CD4-positive, alpha-beta memory T cell (primary cell): Measurements from ENCODE around the gene NRCAM. TPM values are rescaled to one million over a fixed set of nuclear protein-coding genes. Genes with fewer than 3 reads are reported as not detected.
"Not testable (repeated sequence)": the region's sequence is repeated elsewhere in the genome, so short reads cannot be mapped to it uniquely, and the experiment has no call there.

Experiments
- CTCF ChIA-PET: fragments of 350-600 bp; sonication (Branson Sonifier 250); formaldehyde crosslinking; loops from one replicate; lab custom pipeline; 2021; ENCODE audit warnings: inconsistent platforms; ENCODE audit not compliant: partially characterized antibody; lab: Charles Lee
- POLR2A ChIA-PET: fragments of 350-600 bp; sonication (Branson Sonifier 250); formaldehyde crosslinking; loops from one replicate; lab custom pipeline; 2021; ENCODE audit not compliant: partially characterized antibody; lab: Charles Lee
- DNase-seq, 5 donors: peaks; one replicate each; pipeline versions ENCODE4 v3.0.0 to v3.0.0-alpha.2; 2020 to 2022; ENCODE audit warnings: mixed read lengths in 1 of 5
- H3K27ac ChIP-seq: one replicate; pipeline ENCODE4 v1.7.0; 2013; ENCODE audit warnings: low read depth, low read length
- H3K27me3 ChIP-seq: 2 replicates; pipeline ENCODE4 v1.7.0; 2013; ENCODE audit warnings: mild to moderate bottlenecking, low read length, moderate library complexity; ENCODE audit not compliant: insufficient read depth
- H3K36me3 ChIP-seq: 2 replicates; pipeline ENCODE4 v1.7.0; 2013; ENCODE audit warnings: mild to moderate bottlenecking, low read length, moderate library complexity; ENCODE audit not compliant: insufficient read depth
- H3K4me1 ChIP-seq: 2 replicates; pipeline ENCODE4 v1.7.0; 2013; ENCODE audit warnings: mild to moderate bottlenecking, low read length, moderate library complexity; ENCODE audit not compliant: insufficient read depth
- H3K4me3 ChIP-seq, 2 donors: one replicate each; pipeline ENCODE4 v1.7.0; 2013; ENCODE audit warnings: low read length in 2 of 2, mild to moderate bottlenecking in 1 of 2
- H3K9me3 ChIP-seq, 2 donors: one replicate each; pipeline ENCODE4 v1.7.0; 2013; ENCODE audit warnings: low read length in 2 of 2, control low read depth in 1 of 2; ENCODE audit not compliant: control insufficient read depth in 1 of 2
- H3K27ac Mint-ChIP-seq, 7 donors: one replicate each; pipeline ENCODE4 v1.8.0; 2020 to 2021; ENCODE audit warnings: mixed read lengths in 7 of 7, mild to moderate bottlenecking in 6 of 7, inconsistent platforms in 3 of 7, moderate library complexity in 3 of 7
- H3K27me3 Mint-ChIP-seq, 2 donors: one replicate each; pipeline ENCODE4 v1.8.0; 2020 to 2021; ENCODE audit warnings: mixed read lengths in 2 of 2
- H3K36me3 Mint-ChIP-seq, 2 donors: one replicate each; pipeline ENCODE4 v1.8.0; 2020 to 2021; ENCODE audit warnings: mixed read lengths in 2 of 2, inconsistent platforms in 1 of 2, mild to moderate bottlenecking in 1 of 2
- H3K4me1 Mint-ChIP-seq, 4 donors: one replicate each; pipeline ENCODE4 v1.8.0; 2020 to 2021; ENCODE audit warnings: mixed read lengths in 4 of 4, mild to moderate bottlenecking in 1 of 4
- H3K4me3 Mint-ChIP-seq, 8 donors: one replicate each; pipeline ENCODE4 v1.8.0; 2020 to 2021; ENCODE audit warnings: mixed read lengths in 8 of 8, mild to moderate bottlenecking in 7 of 8, moderate library complexity in 6 of 8, inconsistent platforms in 3 of 8
- H3K9me3 Mint-ChIP-seq, 8 donors: one replicate each; pipeline ENCODE4 v1.8.0; 2020 to 2021; ENCODE audit warnings: mixed read lengths in 8 of 8, mild to moderate bottlenecking in 5 of 8, inconsistent platforms in 3 of 8, moderate library complexity in 1 of 8
- intact Hi-C: fragments of 100-400 bp; cut with micrococcal nuclease; formaldehyde crosslinking; loops from one replicate; pipeline ENCODE4 v1.15.1; 2023
- polyA plus RNA-seq, 2 donors: library from polyadenylated mRNA; unstranded; fragments of 300-500 nt; fragmentation: Illumina TruSeq; gene quantifications; one replicate each; pipeline ENCODE4 v1.2.3, GENCODE V29; 2021
- total RNA-seq, 2 experiments: library from RNA; stranded (reverse); gene quantifications; one replicate each; pipeline ENCODE4 v1.2.3, GENCODE V29; 2021

NRCAM gene
- total RNA-seq, result under 1 TPM; 0.22 to 0.41 TPM
- under 1 TPM in 1 of 2 donors, not detected in 1; 0.32 TPM for polyA plus RNA-seq

DNA sequence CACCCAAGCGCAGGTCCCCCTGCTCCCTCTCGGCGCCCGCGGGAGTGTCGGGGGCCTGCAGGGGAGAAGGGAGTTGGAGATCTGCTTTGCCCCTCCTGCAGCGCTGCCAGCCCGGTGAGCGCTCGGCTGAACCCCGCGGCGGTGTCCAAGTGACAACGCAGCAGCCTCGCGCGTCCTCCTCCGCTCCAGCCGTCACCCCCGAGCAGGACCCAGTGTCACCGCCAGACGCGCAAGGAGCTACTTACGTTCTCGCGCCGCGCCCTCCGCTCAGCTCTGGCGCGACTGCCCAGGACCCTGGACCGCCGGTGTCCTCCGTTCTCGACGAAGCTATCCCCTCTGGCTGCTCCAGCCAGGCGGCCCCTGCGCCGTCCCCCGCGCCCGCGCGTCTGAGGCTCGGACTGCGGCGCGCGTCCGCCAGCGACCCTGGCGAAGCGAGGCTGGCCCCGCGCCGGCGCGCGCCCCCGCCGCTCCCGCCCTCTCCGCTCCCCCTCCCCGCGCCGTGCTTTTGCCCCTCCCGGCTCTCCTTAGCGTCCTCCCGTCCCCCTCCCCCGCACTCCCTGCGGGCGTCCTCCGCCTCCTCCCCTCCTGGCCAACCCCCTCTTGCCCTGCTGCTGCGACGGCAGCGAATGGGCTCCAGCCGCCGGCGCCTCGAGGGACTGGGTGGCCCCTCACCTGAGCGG is at the start of gene NRCAM:
NRCAM (minus strand) TSS at position 439 of the 680 bp plus-strand sequence. CDS start 216,372 bp downstream, outside the sequence.
- no peak for DNase-seq
- intact Hi-C loops, result no loop called here
- Mint-ChIP-seq H3K4me1 (peaks cover 2 to 23% (median 9%) of the 10 kb centered on the region in 4 donors), H3K9me3 (peaks cover 0 to 2% (median 0%) of the 10 kb centered on the region in 8 donors), H3K36me3 (no peaks in the 10 kb centered on the region), H3K27me3 (peaks cover 44 to 45% of the 10 kb centered on the region in 2 donors), H3K4me3 (peak within 1 kb of the TSS in 7 of 8 donors; percentile 2 to 69 (median 56)), H3K27ac (no peak within 1 kb of the TSS)
- Histone ChIP-seq H3K4me3 (no peak within 1 kb of the TSS), H3K36me3 (no peaks in the 10 kb centered on the region), H3K9me3 (no peaks in the 10 kb centered on the region), H3K4me1 (no peaks in the 10 kb centered on the region), H3K27me3 (peaks cover 22% of the 10 kb centered on the region), H3K27ac (no peak within 1 kb of the TSS)
- POLR2A ChIA-PET, result no interaction called here
- CTCF ChIA-PET, result no interaction called here

- H3K9me3 Mint-ChIP-seq, H3K4me1 ChIP-seq, CTCF ChIA-PET, H3K27me3 Mint-ChIP-seq, H3K4me3 ChIP-seq, H3K9me3 ChIP-seq, H3K4me3 Mint-ChIP-seq, H3K27ac ChIP-seq, H3K27me3 ChIP-seq, intact Hi-C loops, H3K36me3 ChIP-seq, H3K27ac Mint-ChIP-seq, H3K4me1 Mint-ChIP-seq, POLR2A ChIA-PET, DNase-seq: not testable (repeated sequence)
- peaks cover 32% of the 10 kb centered on the region in 2 donors for H3K36me3 Mint-ChIP-seq
These were observed 48.3 kb upstream of the NRCAM start for GRCh38 chr7:108504576-108504975.

DNA sequence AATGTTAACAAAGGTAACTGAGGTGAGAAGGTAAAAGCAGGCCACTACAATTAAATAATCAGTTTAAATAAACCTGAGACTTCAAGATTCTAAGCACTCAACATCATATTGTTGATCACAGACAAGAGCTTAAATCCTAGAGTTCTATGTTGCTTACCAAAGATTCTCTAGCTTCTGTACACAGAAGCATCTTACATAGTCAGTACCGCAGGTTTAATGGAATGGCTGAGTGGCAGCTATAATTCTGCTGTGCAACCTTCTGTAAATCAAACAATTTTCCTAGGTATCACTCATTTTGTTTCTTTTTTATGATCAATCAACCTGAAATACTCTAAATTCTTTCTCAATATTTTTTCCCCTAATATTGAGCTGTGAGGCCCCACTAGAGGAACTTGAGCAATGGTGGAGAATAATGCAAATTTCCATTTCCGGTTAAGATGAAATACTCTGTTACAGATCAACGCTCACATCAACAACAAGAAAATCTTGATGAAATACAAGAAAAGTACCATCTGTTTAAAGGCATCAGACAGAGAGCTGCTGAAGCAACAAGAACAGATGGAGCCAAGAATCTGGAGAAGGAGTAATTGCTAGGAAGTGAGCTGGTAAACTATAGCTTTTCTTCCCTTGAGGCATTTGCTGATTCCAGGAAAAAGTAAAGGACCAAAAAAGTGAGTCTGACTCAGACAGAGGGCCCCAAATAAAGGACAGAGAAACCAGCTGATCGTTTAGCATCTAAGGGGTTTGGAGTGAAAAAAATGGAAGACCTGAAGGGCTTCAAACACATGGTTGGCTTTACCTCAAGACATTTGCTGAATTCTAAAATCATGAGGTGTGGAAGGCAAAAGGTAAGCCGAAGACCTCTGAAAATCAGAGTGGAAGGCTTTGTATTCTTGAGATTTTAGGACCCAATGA is 47.1 kb upstream of the NRCAM start:
- no peaks in the 10 kb centered on the region for H3K4me1 ChIP-seq
- H3K4me3 Mint-ChIP-seq, result no peak overlapping the region
- intact Hi-C loops, result no loop called here
- H3K27ac ChIP-seq, result no peak overlapping the region
- H3K27me3 Mint-ChIP-seq, result no peaks in the 10 kb centered on the region
- no peaks in the 10 kb centered on the region for H3K9me3 ChIP-seq
- peaks cover 32 to 41% of the 10 kb centered on the region in 2 donors for H3K36me3 Mint-ChIP-seq
- peaks cover 0 to 7% (median 3%) of the 10 kb centered on the region in 4 donors for H3K4me1 Mint-ChIP-seq
- H3K4me3 ChIP-seq, result no peak overlapping the region
- ChIA-PET POLR2A (interaction anchor here (0.9 kb wide), 1 partner anchor 67 kb away, joined by 4 read pairs; the partner anchor contains the start of gene DNAJB9), CTCF (interaction anchor here (0.8 kb wide), 1 partner anchor 30 kb away, joined by 3 read pairs; no protein-coding TSS in a partner anchor)
- H3K27me3 ChIP-seq, result no peaks in the 10 kb centered on the region
- no peak for DNase-seq
- H3K36me3 ChIP-seq, result no peaks in the 10 kb centered on the region
- peak overlapping the region in 2 of 7 donors; percentile 48 to 62 for H3K27ac Mint-ChIP-seq
- peaks cover 0 to 2% (median 0%) of the 10 kb centered on the region in 8 donors for H3K9me3 Mint-ChIP-seq

- Mint-ChIP-seq H3K9me3 (no peaks in the 10 kb centered on the region), H3K4me1 (peaks cover 0 to 7% (median 5%) of the 10 kb centered on the region in 4 donors), H3K27ac (peak overlapping the region in 4 of 7 donors; percentile 14 to 32 (median 18)), H3K36me3 (peaks cover 35 to 53% of the 10 kb centered on the region in 2 donors), H3K27me3 (no peaks in the 10 kb centered on the region), H3K4me3 (no peak overlapping the region)
- intact Hi-C loops, result no loop called here
- no peak for DNase-seq
- CTCF ChIA-PET, result interaction anchor here (1.1 to 1.3 kb wide), 2 partner anchors 18 to 318 kb away, joined by 3 read pairs; no protein-coding TSS in a partner anchor
- Histone ChIP-seq H3K4me1 (no peaks in the 10 kb centered on the region), H3K36me3 (no peaks in the 10 kb centered on the region), H3K27ac (no peak overlapping the region), H3K4me3 (no peak overlapping the region), H3K9me3 (no peaks in the 10 kb centered on the region), H3K27me3 (no peaks in the 10 kb centered on the region)
- POLR2A ChIA-PET, result no interaction called here
These were observed 43.3 kb upstream of the NRCAM start for GRCh38 chr7:108499566-108499965.

DNA sequence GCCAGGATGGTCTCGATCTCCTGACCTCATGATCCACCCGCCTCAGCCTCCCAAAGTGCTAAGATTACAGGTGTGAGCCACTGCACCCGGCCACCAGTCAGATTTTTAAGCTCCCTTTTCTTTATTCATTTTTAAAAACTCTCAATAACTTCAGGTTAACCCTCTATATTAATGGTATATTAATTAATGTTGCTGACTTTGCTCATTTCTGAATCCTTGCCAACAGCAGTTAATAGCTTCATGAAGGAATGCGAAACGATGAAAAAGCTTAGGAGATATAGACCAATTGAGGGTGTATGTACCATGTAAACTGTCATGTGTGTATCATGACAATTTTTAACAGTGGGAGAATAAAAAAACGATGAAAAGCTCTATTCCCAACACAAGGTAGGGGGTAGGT is 42.2 kb upstream of the NRCAM start:
- intact Hi-C loops, result no loop called here
- Mint-ChIP-seq H3K4me1 (peaks cover 0 to 4% (median 3%) of the 10 kb centered on the region in 4 donors), H3K36me3 (peaks cover 33 to 52% of the 10 kb centered on the region in 2 donors), H3K9me3 (no peaks in the 10 kb centered on the region), H3K27me3 (no peaks in the 10 kb centered on the region), H3K4me3 (no peak overlapping the region), H3K27ac (peak overlapping the region in 1 of 7 donors; percentile 0)
- H3K4me3 ChIP-seq, result no peak overlapping the region
- H3K27ac ChIP-seq, result no peak overlapping the region
- H3K36me3 ChIP-seq, result no peaks in the 10 kb centered on the region
- ChIA-PET POLR2A (no interaction called here), CTCF (interaction anchor here (0.9 to 3.1 kb wide), 9 partner anchors 9 to 317 kb away, joined by 3 to 24 read pairs (median 5); partner anchors contain the start of gene PNPLA8)
- no peaks in the 10 kb centered on the region for H3K27me3 ChIP-seq
- no peaks in the 10 kb centered on the region for H3K4me1 ChIP-seq
- no peak for DNase-seq
- H3K9me3 ChIP-seq, result no peaks in the 10 kb centered on the region

GRCh38 chr7:108497082-108497725 is 41.0 kb upstream of the NRCAM start:
- DNase-seq, result peak; percentile 31 to 46 (median 33)
- no peak overlapping the region for H3K4me3 Mint-ChIP-seq
- no peaks in the 10 kb centered on the region for H3K9me3 Mint-ChIP-seq
- no peaks in the 10 kb centered on the region for H3K27me3 ChIP-seq
- no peak overlapping the region for H3K27ac Mint-ChIP-seq
- no peak overlapping the region for H3K4me3 ChIP-seq
- H3K36me3 ChIP-seq, result no peaks in the 10 kb centered on the region
- ChIA-PET CTCF (interaction anchor here (0.9 to 3.1 kb wide), 26 partner anchors 8 to 1033 kb away, joined by 3 to 32 read pairs (median 5); partner anchors contain the start of gene PNPLA8), POLR2A (interaction anchor here (0.8 to 1.0 kb wide), 2 partner anchors 26 to 29 kb away, joined by 3 to 4 read pairs; partner anchors contain the start of gene PNPLA8)
- intact Hi-C loops, result loop anchor here (1.0 kb wide), 1 partner anchor 45 kb away; no protein-coding TSS in a partner anchor
- H3K27me3 Mint-ChIP-seq, result no peaks in the 10 kb centered on the region
- H3K4me1 ChIP-seq, result no peaks in the 10 kb centered on the region
- H3K4me1 Mint-ChIP-seq, result peaks cover 0 to 2% (median under 1%) of the 10 kb centered on the region in 4 donors
- peaks cover 33 to 48% of the 10 kb centered on the region in 2 donors for H3K36me3 Mint-ChIP-seq
- no peak overlapping the region for H3K27ac ChIP-seq
- H3K9me3 ChIP-seq, result no peaks in the 10 kb centered on the region
